Epithelial cell of prostate (primary cell): ENCODE results near the gene FRMD6.
"Not testable (repeated sequence)": the region's sequence is repeated elsewhere in the genome, so short reads cannot be mapped to it uniquely, and the experiment has no call there.

Source experiments
- DNase-seq: peaks from one replicate; pipeline ENCODE4 v3.0.0-alpha.2; 2011; ENCODE audit warnings: low read depth, low spot score
- H3K27ac ChIP-seq: fragments of 450-650 bp; 2 replicates; pipeline ENCODE4 v1.5.1; 2017; ENCODE audit warnings: mild to moderate bottlenecking

The FRMD6 gene

GRCh38 chr14:51757756-51758155, 106.0 kb downstream of the FRMD6 start:
- not testable (repeated sequence) for DNase-seq

GRCh38 chr14:51759950-51760349, 108.2 kb downstream of the FRMD6 start:
- no peak for DNase-seq
- H3K27ac ChIP-seq, result no peak overlapping the region

More at GRCh38 chr14:51757756-51758155, 106.0 kb downstream of the FRMD6 start:
- H3K27ac ChIP-seq, result not testable (repeated sequence)

- H3K27ac ChIP-seq, DNase-seq: not testable (repeated sequence)
These were observed 114.0 kb downstream of the FRMD6 start for GRCh38 chr14:51765726-51766125.

GRCh38 chr14:51766586-51766985, 114.9 kb downstream of the FRMD6 start:
- H3K27ac ChIP-seq, DNase-seq: not testable (repeated sequence)

- not testable (repeated sequence) for DNase-seq, H3K27ac ChIP-seq
These were observed 117.6 kb downstream of the FRMD6 start for GRCh38 chr14:51769261-51769660.

- no peak for DNase-seq
- H3K27ac ChIP-seq, result no peak overlapping the region
These were observed 122.5 kb downstream of the FRMD6 start for GRCh38 chr14:51774209-51774608.

- DNase-seq, result no peak
- no peak overlapping the region for H3K27ac ChIP-seq
These were observed 124.6 kb downstream of the FRMD6 start for GRCh38 chr14:51776102-51776894.

- H3K27ac ChIP-seq, result no peak overlapping the region
- DNase-seq, result no peak
These were observed 128.4 kb downstream of the FRMD6 start for GRCh38 chr14:51780006-51780692.
